K562 (cell line): ENCODE measurements around the gene NAE1. TPM values are rescaled to one million over a fixed set of nuclear protein-coding genes. Genes with fewer than 3 reads are reported as not detected.

Source experiments
- ATAC-seq: fragments of 200-7000 bp; cut with Tn5 transposase; 3 replicates; pipeline ENCODE4 v1.9.1; 2020; ENCODE audit warnings: moderate library complexity
- BruUV-seq: library from RNA; stranded (reverse); fragments of 400-500 nt; replicated peaks from 2 replicates; lab custom pipeline; 2021; lab: Mats Ljungman, UMichigan
- CTCF ChIA-PET: fragments of 300-600 bp; formaldehyde crosslinking; extraction: SDS; loops from one replicate; lab custom pipeline; 2021; ENCODE audit warnings: low intra/inter-chr PET ratio; lab: Yijun Ruan, JAX
- POLR2A ChIA-PET: fragments of 300-600, 350-650 bp; sonication (Branson Sonifier 250); formaldehyde crosslinking; extraction: SDS; loops from one replicate; lab custom pipeline; 2021; ENCODE audit warnings: antibody characterized with exemption, inconsistent platforms; lab: Yijun Ruan, JAX
- DNase-seq, 4 experiments: peaks; one replicate each; pipeline versions ENCODE4 v3.0.0 to v3.0.0-alpha.2; 2011 to 2018; ENCODE audit warnings: low spot score in 3 of 4, mixed read lengths in 3 of 4; ENCODE audit errors: extremely low read depth in 1 of 4
- FAIRE-seq: peaks from 2 replicates; lab custom pipeline; 2011; peaks lifted over from hg19 to GRCh38; lab: Jason Lieb, UNC
- H2AFZ ChIP-seq: 2 replicates; pipeline ENCODE4 v1.6.0; 2011; ENCODE audit warnings: low read depth, low read length, control low read depth, inconsistent platforms
- H3K27ac ChIP-seq: fragments of 200-600 bp; 3 replicates; pipeline ENCODE4 v1.8.0; 2011; ENCODE audit warnings: low read depth, mild to moderate bottlenecking, control low read depth, inconsistent platforms, low read length, moderate library complexity, mixed read lengths; ENCODE audit errors: extremely low read depth
- H3K27me3 ChIP-seq, 2 experiments: fragments of 300-600 bp in 1 of 2; 2 replicates in 1 of 2; 3 replicates in 1 of 2; pipeline versions ENCODE4 v1.6.0 to v1.8.0; 2011; ENCODE audit warnings: inconsistent platforms in 2 of 2, low read length in 2 of 2, mild to moderate bottlenecking in 1 of 2, mixed read lengths in 1 of 2, moderate library complexity in 1 of 2; ENCODE audit not compliant: control insufficient read depth in 2 of 2, insufficient read depth in 2 of 2
- H3K36me3 ChIP-seq: fragments of 300-600 bp; 3 replicates; pipeline ENCODE4 v1.8.0; 2011; ENCODE audit warnings: mild to moderate bottlenecking, low read length, inconsistent platforms; ENCODE audit not compliant: control insufficient read depth, insufficient read depth
- H3K4me1 ChIP-seq, 2 experiments: fragments of 200-600 bp in 1 of 2; replicated peaks in 1 of 2; 2 replicates in 1 of 2; 3 replicates in 1 of 2; pipeline versions ENCODE4 v1.5.1 to v1.8.0; 2011; ENCODE audit warnings: inconsistent platforms in 2 of 2, low read length in 2 of 2, mild to moderate bottlenecking in 1 of 2, mixed read lengths in 1 of 2, moderate library complexity in 1 of 2; ENCODE audit not compliant: control insufficient read depth in 2 of 2, insufficient read depth in 2 of 2
- H3K4me2 ChIP-seq: 2 replicates; pipeline ENCODE4 v1.6.1; 2011; ENCODE audit warnings: low read length, control low read depth, inconsistent platforms, mixed read lengths; ENCODE audit not compliant: insufficient read depth
- H3K4me3 ChIP-seq: fragments of 200-600 bp; sonication (generic), shearing (Covaris generic); 2 replicates; pipeline ENCODE4 v1.5.1; 2016; ENCODE audit warnings: control low read depth, inconsistent platforms
- H3K79me2 ChIP-seq: fragments of 200-600 bp; 3 replicates; pipeline ENCODE4 v1.8.0; 2011; ENCODE audit warnings: low read length, inconsistent platforms; ENCODE audit not compliant: control insufficient read depth, insufficient read depth
- H3K9ac ChIP-seq, 2 experiments: 2 replicates each; pipeline versions ENCODE4 v1.6.0 to v1.6.1; 2011; ENCODE audit warnings: low read depth in 2 of 2, low read length in 2 of 2, control low read depth in 1 of 2, inconsistent platforms in 1 of 2, mild to moderate bottlenecking in 1 of 2, mixed read lengths in 1 of 2; ENCODE audit not compliant: insufficient read depth in 1 of 2
- H3K9me1 ChIP-seq: one replicate; pipeline ENCODE4 v1.6.0; 2011; ENCODE audit warnings: inconsistent platforms, mild to moderate bottlenecking, low read length, moderate library complexity; ENCODE audit not compliant: control insufficient read depth, insufficient read depth
- H3K9me3 ChIP-seq: replicated peaks from 2 replicates; pipeline ENCODE4 v1.5.1; 2011; ENCODE audit warnings: low read depth, low read length, inconsistent platforms; ENCODE audit not compliant: control insufficient read depth, insufficient read depth
- H4K20me1 ChIP-seq: replicated peaks from 2 replicates; pipeline ENCODE4 v1.6.1; 2011; ENCODE audit warnings: low read length, inconsistent platforms, mixed read lengths; ENCODE audit not compliant: control insufficient read depth, insufficient read depth
- BRD9 ChIP-seq: fragments of 450-650 bp; IDR thresholded peaks from 2 replicates; pipeline ENCODE4 v1.6.1; 2018; ENCODE audit warnings: low read depth; ENCODE audit not compliant: partially characterized antibody
- CBFB ChIP-seq: sonication (generic); formaldehyde crosslinking; IDR thresholded peaks from 2 replicates; pipeline ENCODE4 v1.4.0; 2020; ENCODE audit warnings: mild to moderate bottlenecking, missing genetic modification reagents
- HDAC3 ChIP-seq: fragments of 450-650 bp; IDR thresholded peaks from 2 replicates; pipeline ENCODE4 v1.6.1; 2018; ENCODE audit warnings: borderline replicate concordance, mild to moderate bottlenecking, moderate library complexity; ENCODE audit not compliant: partially characterized antibody
- HEY1 ChIP-seq: fragments of 250-450 bp; sonication (Bioruptor Pico); IDR thresholded peaks from 2 replicates; pipeline ENCODE4 v1.5.0; 2020; ENCODE audit warnings: mild to moderate bottlenecking, moderate library complexity, borderline replicate concordance
- HNRNPK ChIP-seq: fragments of 200-400 bp; formaldehyde crosslinking; IDR thresholded peaks from one replicate; pipeline ENCODE4 v1.6.1; 2018; ENCODE audit warnings: mild to moderate bottlenecking, low read depth, low read length; ENCODE audit not compliant: poor library complexity, severe bottlenecking
- JUNB ChIP-seq: fragments of 450-650 bp; formaldehyde crosslinking; conservative IDR thresholded peaks from 2 replicates; pipeline ENCODE4 v1.4.0; 2020; ENCODE audit warnings: mild to moderate bottlenecking
- KHSRP ChIP-seq: fragments of 450-650 bp; IDR thresholded peaks from 2 replicates; pipeline ENCODE4 v1.6.1; 2017
- MEIS2 ChIP-seq: fragments of 450-650 bp; IDR thresholded peaks from 2 replicates; pipeline ENCODE4 v1.6.1; 2014; ENCODE audit warnings: mild to moderate bottlenecking; ENCODE audit not compliant: partially characterized antibody
- PCBP1 ChIP-seq: fragments of 200-400 bp; formaldehyde crosslinking; IDR thresholded peaks from 2 replicates; pipeline ENCODE4 v1.6.1; 2018; ENCODE audit warnings: mild to moderate bottlenecking, low read depth, low read length; ENCODE audit not compliant: poor library complexity, severe bottlenecking
- PTBP1 ChIP-seq: fragments of 200-400 bp; formaldehyde crosslinking; IDR thresholded peaks from 2 replicates; pipeline ENCODE4 v1.6.1; 2017; ENCODE audit warnings: low read depth, low read length
- SREBF1 ChIP-seq: fragments of 150-350 bp; IDR thresholded peaks from 2 replicates; pipeline ENCODE4 v1.6.1; 2014; ENCODE audit warnings: antibody characterized with exemption, low read depth, low read length, borderline replicate concordance
- TFAP4 ChIP-seq: sonication (generic); formaldehyde crosslinking; IDR thresholded peaks from 2 replicates; pipeline ENCODE4 v1.8.0; 2022; ENCODE audit warnings: missing genetic modification reagents, mild to moderate bottlenecking, moderate library complexity, borderline replicate concordance
- XRCC4 ChIP-seq: IDR thresholded peaks from one replicate; pipeline ENCODE4 v1.6.1; 2011; ENCODE audit not compliant: insufficient read depth, insufficient read length; ENCODE audit errors: extremely low read depth
- ZNF175 ChIP-seq: fragments of 200-800 bp; sonication (Bioruptor generic); IDR thresholded peaks from 2 replicates; pipeline ENCODE4 v1.6.1; 2016; ENCODE audit warnings: low read depth, mild to moderate bottlenecking, missing genetic modification characterization, missing compliant biosample characterization
- ZNF3 ChIP-seq: fragments of 250-450 bp; sonication (Bioruptor Pico); IDR thresholded peaks from 2 replicates; pipeline ENCODE4 v1.5.0; 2021; ENCODE audit warnings: mild to moderate bottlenecking, moderate library complexity
- ZNF740 ChIP-seq, 3 experiments: fragments of 200-800 bp in 1 of 3; sonication (Bioruptor generic) in 1 of 3; sonication (generic) in 1 of 3; formaldehyde crosslinking in 1 of 3; IDR thresholded peaks; 2 replicates each; pipeline versions ENCODE4 v1.6.1 to v1.8.0; 2016 to 2022; ENCODE audit warnings: mild to moderate bottlenecking in 2 of 3, missing compliant biosample characterization in 2 of 3, missing genetic modification characterization in 2 of 3, missing genetic modification reagents in 1 of 3
- WGBS: fragments of 100-300 bp; shearing (Covaris generic); methylation state at CpG from one replicate; pipeline ENCODE4 v1.1.6; 2016; ENCODE audit warnings: low coverage, mixed read lengths; ENCODE audit not compliant: insufficient coverage; ENCODE audit errors: missing lambda C conversion rate; 5-methylcytosine and 5-hydroxymethylcytosine counted together
- in situ Hi-C: fragments of 300-500 bp; cut with MboI; formaldehyde crosslinking; loops from 4 replicates; pipeline ENCODE4 v1.15.0; 2018; ENCODE audit warnings: inconsistent platforms, mixed read lengths
- intact Hi-C: fragments of 100-400 bp; cut with micrococcal nuclease; formaldehyde crosslinking; loops from 2 replicates; pipeline ENCODE4 v1.14.2; 2022
- polyA plus RNA-seq, 8 experiments: library from polyadenylated mRNA; depleted of rRNA in 4 of 8; stranded (reverse) in 5 of 8; unstranded in 3 of 8; fragments of >200 nt; fragmentation: Nextera tagmentation in 2 of 8; fragmentation: Illumina TruSeq in 1 of 8; extraction: Ambion mirVana in 2 of 8; extraction: Trizol in 1 of 8; gene quantifications; 2 replicates each; pipeline versions ENCODE4 v1.2.1 to v1.2.3, GENCODE V29; 2011 to 2014; ENCODE audit warnings: inconsistent platforms in 1 of 8, missing spikeins in 1 of 8
- total RNA-seq, 7 experiments: library from RNA; depleted of rRNA in 6 of 7; stranded (reverse); fragments of >200 nt in 6 of 7; fragmentation: Illumina TruSeq in 2 of 7; extraction: Trizol in 2 of 7; gene quantifications; 2 replicates each; pipeline versions ENCODE4 v1.2.1 to v1.2.3, GENCODE V29; 2011 to 2021; ENCODE audit warnings: low replicate concordance in 1 of 7
- TF ChIP-seq, protein P1 (sequence below): sonication (generic); formaldehyde crosslinking; IDR thresholded peaks from 2 replicates; pipeline ENCODE4 v1.8.1; 2023; ENCODE audit warnings: mild to moderate bottlenecking, missing genetic modification reagents
- TF ChIP-seq, protein P2 (sequence below): fragments of 450-650 bp; IDR thresholded peaks from one replicate; pipeline ENCODE4 v1.6.1; 2018; ENCODE audit warnings: mild to moderate bottlenecking, moderate library complexity; ENCODE audit not compliant: partially characterized antibody

Gene NAE1
- total and polyA plus RNA-seq, 9 of the 15 experiments (the other 6 are each of a cell fraction or from before 2014, with no cell fraction given), result 165 to 294 (median 230) TPM

GRCh38 chr16:66844009-66844341 is 13.2 kb upstream of the NAE1 start:
- ChIA-PET CTCF (no interaction called here), POLR2A (interaction anchor here (0.8 to 1.5 kb wide), 4 partner anchors 9 to 17 kb away, joined by 3 to 6 read pairs (median 4); partner anchors contain the start of gene NAE1)
- intact Hi-C loops (no loop called here), in situ Hi-C loops (no loop called here)
- ATAC-seq (no peak), FAIRE-seq (no peak), DNase-seq (no peak)
- no peak overlapping the region for H3K9ac ChIP-seq
- 0 out of 2 replicates have a peak, but pooled peaks cover 4% of the 10 kb centered on the region for H4K20me1 ChIP-seq
- H3K36me3 ChIP-seq, result no peaks in the 10 kb centered on the region
- H3K27ac ChIP-seq, result no peak overlapping the region
- no peaks in the 10 kb centered on the region for H3K9me1 ChIP-seq
- peaks cover 12 to 22% of the 10 kb centered on the region in 2 experiments; a peak in 3 of 5 replicates for H3K4me1 ChIP-seq
- no TSS peak for BruUV-seq
- H3K9me3 ChIP-seq, result no peaks in the 10 kb centered on the region
- TF ChIP-seq, protein P1, sequence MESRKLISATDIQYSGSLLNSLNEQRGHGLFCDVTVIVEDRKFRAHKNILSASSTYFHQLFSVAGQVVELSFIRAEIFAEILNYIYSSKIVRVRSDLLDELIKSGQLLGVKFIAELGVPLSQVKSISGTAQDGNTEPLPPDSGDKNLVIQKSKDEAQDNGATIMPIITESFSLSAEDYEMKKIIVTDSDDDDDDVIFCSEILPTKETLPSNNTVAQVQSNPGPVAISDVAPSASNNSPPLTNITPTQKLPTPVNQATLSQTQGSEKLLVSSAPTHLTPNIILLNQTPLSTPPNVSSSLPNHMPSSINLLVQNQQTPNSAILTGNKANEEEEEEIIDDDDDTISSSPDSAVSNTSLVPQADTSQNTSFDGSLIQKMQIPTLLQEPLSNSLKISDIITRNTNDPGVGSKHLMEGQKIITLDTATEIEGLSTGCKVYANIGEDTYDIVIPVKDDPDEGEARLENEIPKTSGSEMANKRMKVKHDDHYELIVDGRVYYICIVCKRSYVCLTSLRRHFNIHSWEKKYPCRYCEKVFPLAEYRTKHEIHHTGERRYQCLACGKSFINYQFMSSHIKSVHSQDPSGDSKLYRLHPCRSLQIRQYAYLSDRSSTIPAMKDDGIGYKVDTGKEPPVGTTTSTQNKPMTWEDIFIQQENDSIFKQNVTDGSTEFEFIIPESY, result no peak
- no peak for TF ChIP-seq HNRNPK
- no peak for TF ChIP-seq HDAC3
- TF ChIP-seq JUNB (CRISPR knock-in tag), result no peak
- TF ChIP-seq, protein P2, sequence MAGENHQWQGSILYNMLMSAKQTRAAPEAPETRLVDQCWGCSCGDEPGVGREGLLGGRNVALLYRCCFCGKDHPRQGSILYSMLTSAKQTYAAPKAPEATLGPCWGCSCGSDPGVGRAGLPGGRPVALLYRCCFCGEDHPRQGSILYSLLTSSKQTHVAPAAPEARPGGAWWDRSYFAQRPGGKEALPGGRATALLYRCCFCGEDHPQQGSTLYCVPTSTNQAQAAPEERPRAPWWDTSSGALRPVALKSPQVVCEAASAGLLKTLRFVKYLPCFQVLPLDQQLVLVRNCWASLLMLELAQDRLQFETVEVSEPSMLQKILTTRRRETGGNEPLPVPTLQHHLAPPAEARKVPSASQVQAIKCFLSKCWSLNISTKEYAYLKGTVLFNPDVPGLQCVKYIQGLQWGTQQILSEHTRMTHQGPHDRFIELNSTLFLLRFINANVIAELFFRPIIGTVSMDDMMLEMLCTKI, result no peak
- no peak for TF ChIP-seq HEY1 (CRISPR knock-in tag)
- TF ChIP-seq XRCC4, result no peak
- no peak for TF ChIP-seq ZNF740 (CRISPR knock-in tag; IDR thresholded peaks at IDR 0.05)
- TF ChIP-seq ZNF740 (tag; IDR thresholded peaks at IDR 0.05), result no peak
- TF ChIP-seq BRD9, result no peak
- TF ChIP-seq ZNF3, result no peak
- TF ChIP-seq MEIS2, result no peak
- TF ChIP-seq SREBF1, result no peak
- TF ChIP-seq ZNF175 (CRISPR knock-in tag), result no peak
- TF ChIP-seq KHSRP, result no peak
- no peak for TF ChIP-seq CBFB (CRISPR knock-in tag)
- TF ChIP-seq PTBP1, result no peak
- TF ChIP-seq TFAP4 (CRISPR knock-in tag), result no peak
- no peak for TF ChIP-seq PCBP1
- H3K27me3 ChIP-seq, result peaks cover 18 to 20% of the 10 kb centered on the region in 2 experiments; a peak in 4 of 5 replicates
- H3K4me3 ChIP-seq, result no peak overlapping the region
- H2AFZ ChIP-seq, result no peak overlapping the region
- no peak overlapping the region for H3K4me2 ChIP-seq
- 18% methylated on average over 12 of the region's 14 CpGs for WGBS
- H3K79me2 ChIP-seq, result no peaks in the 10 kb centered on the region
